Body of pancreas (tissue), 4 donors: Measurements from ENCODE around the gene GATA3. TPM values are rescaled to one million over a fixed set of nuclear protein-coding genes. Genes with fewer than 3 reads are reported as not detected.

ENCODE experiments used
- ATAC-seq: fragments of 150-250 bp; one replicate; pipeline ENCODE4 v1.9.1; 2016
- DNase-seq, 4 donors: peaks; one replicate each; pipeline ENCODE4 v3.0.0-alpha.2; 2019
- H3K27ac ChIP-seq, 4 donors: fragments of 200-600 bp; sonication (generic); 1 replicate in 3 of 4; 2 replicates in 1 of 4; pipeline versions ENCODE4 v1.5.1 to v1.6.1; 2016 to 2019; ENCODE audit warnings: mild to moderate bottlenecking in 1 of 4, mixed read lengths in 1 of 4, moderate library complexity in 1 of 4
- H3K27me3 ChIP-seq, 2 donors: fragments of 200-600 bp; sonication (generic); one replicate each; pipeline ENCODE4 v1.6.0; 2016; ENCODE audit warnings: mild to moderate bottlenecking in 1 of 2
- H3K36me3 ChIP-seq, 2 donors: fragments of 200-600 bp; sonication (generic); replicated peaks in 1 of 2; 2 replicates each; pipeline ENCODE4 v1.5.1; 2016; ENCODE audit warnings: low read depth in 2 of 2; ENCODE audit not compliant: insufficient read depth in 1 of 2
- H3K4me1 ChIP-seq: fragments of 200-600 bp; sonication (generic); one replicate; pipeline ENCODE4 v1.6.0; 2016
- H3K4me3 ChIP-seq, 2 donors: fragments of 200-600 bp; sonication (generic); 1 replicate in 1 of 2; 2 replicates in 1 of 2; pipeline ENCODE4 v1.5.1; 2016 to 2019
- H3K9me3 ChIP-seq, 3 donors: fragments of 200-600 bp; sonication (generic); 1 replicate in 2 of 3; 2 replicates in 1 of 3; pipeline ENCODE4 v1.5.1; 2016
- CTCF ChIP-seq, 7 experiments: fragments of 450-650 bp in 4 of 7; fragments of 200-600 bp in 3 of 7; sonication (generic) in 3 of 7; IDR thresholded peaks; one replicate each; pipeline ENCODE4 v1.5.1; 2016 to 2019; ENCODE audit warnings: antibody characterized with exemption in 7 of 7
- POLR2A ChIP-seq, 3 donors: fragments of 450-650 bp; IDR thresholded peaks; one replicate each; pipeline ENCODE4 v1.6.1; 2016; ENCODE audit warnings: antibody characterized with exemption in 3 of 3, mild to moderate bottlenecking in 2 of 3
- WGBS, 2 donors: methylation state at CpG; one replicate each; pipeline ENCODE4 v1.1.5; 2017; 5-methylcytosine and 5-hydroxymethylcytosine counted together
- intact Hi-C: fragments of 100-400 bp; cut with DNase I; formaldehyde crosslinking; loops from one replicate; pipeline ENCODE4 v1.15.1; 2023
- total RNA-seq, 2 donors: library from RNA; depleted of rRNA; stranded (reverse); fragments of >200 nt; gene quantifications; one replicate each; pipeline ENCODE4 v1.1.0, GENCODE V29; 2016

Gene GATA3
- total RNA-seq, 2 donors from 2014 or later: 0.26 to 0.66 TPM

GRCh38 chr10:8013619-8014018, 40.9 kb upstream of the GATA3 start:
- H3K4me1 ChIP-seq: peaks cover 11% of the 10 kb centered on the region
- no peak for DNase-seq
- intact Hi-C loops: no loop called here
- TF ChIP-seq POLR2A (IDR thresholded peaks at IDR 0.05): no peak
- no peak for TF ChIP-seq CTCF (IDR thresholded peaks at IDR 0.05)
- no peak overlapping the region for H3K4me3 ChIP-seq
- H3K27me3 ChIP-seq: no peaks in the 10 kb centered on the region
- no peaks in the 10 kb centered on the region for H3K9me3 ChIP-seq
- 96 to 97% methylated on average over 10 of the region's 10 CpGs for WGBS, 2 donors
- H3K36me3 ChIP-seq: peaks cover 0 to 9% of the 10 kb centered on the region in 2 donors
- ATAC-seq: no peak
- no peak overlapping the region for H3K27ac ChIP-seq

GRCh38 chr10:8014649-8015048, 39.8 kb upstream of the GATA3 start:
- no peak overlapping the region for H3K27ac ChIP-seq
- no peaks in the 10 kb centered on the region for H3K9me3 ChIP-seq
- TF ChIP-seq POLR2A (IDR thresholded peaks at IDR 0.05) (no peak), CTCF (IDR thresholded peaks at IDR 0.05) (no peak)
- 93 to 95% methylated on average over 16 of the region's 16 CpGs for WGBS, 2 donors
- H3K4me1 ChIP-seq: peaks cover 11% of the 10 kb centered on the region
- DNase-seq (no peak), ATAC-seq (no peak)
- intact Hi-C loops: no loop called here
- peaks cover 0 to 6% of the 10 kb centered on the region in 2 donors for H3K36me3 ChIP-seq
- no peaks in the 10 kb centered on the region for H3K27me3 ChIP-seq
- no peak overlapping the region for H3K4me3 ChIP-seq

GRCh38 chr10:8017277-8017676, 37.2 kb upstream of the GATA3 start:
- intact Hi-C loops: no loop called here
- DNase-seq: no peak
- H3K27me3 ChIP-seq: no peaks in the 10 kb centered on the region
- H3K36me3 ChIP-seq: peaks cover 0 to 5% of the 10 kb centered on the region in 2 donors
- TF ChIP-seq POLR2A (IDR thresholded peaks at IDR 0.05) (no peak), CTCF (IDR thresholded peaks at IDR 0.05) (no peak)
- H3K4me1 ChIP-seq: peaks cover 9% of the 10 kb centered on the region
- no peak overlapping the region for H3K4me3 ChIP-seq
- 80 to 84% methylated on average over 6 of the region's 6 CpGs for WGBS, 2 donors
- H3K9me3 ChIP-seq: no peaks in the 10 kb centered on the region
- H3K27ac ChIP-seq: no peak overlapping the region
- ATAC-seq: no peak

- Histone ChIP-seq H3K27ac (no peak overlapping the region), H3K36me3 (no peaks in the 10 kb centered on the region), H3K9me3 (no peaks in the 10 kb centered on the region), H3K27me3 (no peaks in the 10 kb centered on the region), H3K4me1 (no peaks in the 10 kb centered on the region), H3K4me3 (no peak overlapping the region)
- no peak for TF ChIP-seq POLR2A (IDR thresholded peaks at IDR 0.05)
- no peak for TF ChIP-seq CTCF (IDR thresholded peaks at IDR 0.05)
- intact Hi-C loops: no loop called here
- ATAC-seq (no peak), DNase-seq (no peak)
- 76 to 78% methylated on average over 4 of the region's 4 CpGs for WGBS, 2 donors
Observed at GRCh38 chr10:8023321-8023720, 31.2 kb upstream of the GATA3 start.

- no peaks in the 10 kb centered on the region for H3K36me3 ChIP-seq
- TF ChIP-seq CTCF (IDR thresholded peaks at IDR 0.05) (no peak), POLR2A (IDR thresholded peaks at IDR 0.05) (no peak)
- H3K27me3 ChIP-seq: no peaks in the 10 kb centered on the region
- no peak for ATAC-seq
- no peak overlapping the region for H3K4me3 ChIP-seq
- H3K27ac ChIP-seq: no peak overlapping the region
- H3K9me3 ChIP-seq: no peaks in the 10 kb centered on the region
- WGBS, 2 donors: 81 to 83% methylated on average over 2 of the region's 2 CpGs
- H3K4me1 ChIP-seq: no peaks in the 10 kb centered on the region
- intact Hi-C loops: no loop called here
- DNase-seq: no peak
Observed at GRCh38 chr10:8023851-8024250, 30.6 kb upstream of the GATA3 start.
